OCI-LY3 (cell line): ENCODE results near the gene SLC27A1.

Source experiments
- CTCF ChIP-seq: fragments of 200-600, 300-600 bp; sonication (generic); IDR thresholded peaks from 2 replicates; pipeline ENCODE4 v1.5.1; 2014; ENCODE audit warnings: antibody characterized with exemption, low read length, low read depth
- EZH2phosphoT487 ChIP-seq: fragments of 200-600 bp; shearing (Covaris generic); IDR thresholded peaks from 2 replicates; pipeline ENCODE4 v1.6.1; 2018; ENCODE audit warnings: antibody characterized with exemption, mixed run types, low read depth

- TF ChIP-seq CTCF (no peak), EZH2phosphoT487 (no peak)
These were observed 72.7 kb downstream of the SLC27A1 start for GRCh38 chr19:17542793-17543582.
